ENCODE data around the gene PLSCR2.
A peak's percentile ranks its signal among the peaks of the same experiment; 100 is the strongest.
"Not testable (repeated sequence)": the region's sequence is repeated elsewhere in the genome, so short reads cannot be mapped to it uniquely, and the experiment has no call there.

PLSCR2 gene

GRCh38 chr3:146498002-146498736 lies 28.8 kb upstream of the PLSCR2 start:
- H3K4me3 Mint-ChIP-seq = peak overlapping the region; percentile 78
- peaks cover 13% of the 10 kb centered on the region for H3K4me1 Mint-ChIP-seq (ENCODE audit: low read depth)
- peak overlapping the region; percentile 81 for H3K27ac Mint-ChIP-seq
- no peaks in the 10 kb centered on the region for H3K9me3 Mint-ChIP-seq
- peaks cover 5% of the 10 kb centered on the region for H3K36me3 Mint-ChIP-seq (ENCODE audit: low read depth)
- no peak for DNase-seq (ENCODE audit: low spot score)
- H3K27me3 Mint-ChIP-seq (ENCODE audit: low read depth) = peaks cover 3% of the 10 kb centered on the region

- H3K27me3 Mint-ChIP-seq (ENCODE audit: low read depth); H3K27ac Mint-ChIP-seq; DNase-seq (ENCODE audit: low spot score); H3K4me3 Mint-ChIP-seq; H3K36me3 Mint-ChIP-seq (ENCODE audit: low read depth); H3K9me3 Mint-ChIP-seq: not testable (repeated sequence)
- peaks cover 10% of the 10 kb centered on the region for H3K4me1 Mint-ChIP-seq (ENCODE audit: low read depth)
Measured at GRCh38 chr3:146497145-146497843, 27.9 kb upstream of the PLSCR2 start.

GRCh38 chr3:146496726-146497125 lies 27.4 kb upstream of the PLSCR2 start:
- Mint-ChIP-seq H3K27me3 (ENCODE audit: low read depth) (peaks cover 11% of the 10 kb centered on the region), H3K4me1 (ENCODE audit: low read depth) (peaks cover 10% of the 10 kb centered on the region), H3K27ac (no peak overlapping the region), H3K9me3 (no peaks in the 10 kb centered on the region), H3K36me3 (ENCODE audit: low read depth) (no peaks in the 10 kb centered on the region), H3K4me3 (no peak overlapping the region)
- DNase-seq (ENCODE audit: low spot score) = no peak

GRCh38 chr3:146496251-146496650 lies 26.9 kb upstream of the PLSCR2 start:
- DNase-seq (ENCODE audit: low spot score) = no peak
- Mint-ChIP-seq H3K27me3 (ENCODE audit: low read depth) (peaks cover 11% of the 10 kb centered on the region), H3K27ac (no peak overlapping the region), H3K4me1 (ENCODE audit: low read depth) (peaks cover 7% of the 10 kb centered on the region), H3K4me3 (no peak overlapping the region), H3K36me3 (ENCODE audit: low read depth) (no peaks in the 10 kb centered on the region), H3K9me3 (peaks cover under 1% of the 10 kb centered on the region)

GRCh38 chr3:146493761-146494160 lies 24.4 kb upstream of the PLSCR2 start:
- DNase-seq (ENCODE audit: low spot score) = no peak
- Mint-ChIP-seq H3K36me3 (ENCODE audit: low read depth) (no peaks in the 10 kb centered on the region), H3K27me3 (ENCODE audit: low read depth) (peaks cover 11% of the 10 kb centered on the region), H3K4me1 (ENCODE audit: low read depth) (peaks cover 7% of the 10 kb centered on the region), H3K27ac (no peak overlapping the region), H3K4me3 (no peak overlapping the region), H3K9me3 (peaks cover 7% of the 10 kb centered on the region)

- peaks cover 6% of the 10 kb centered on the region for H3K4me1 Mint-ChIP-seq (ENCODE audit: low read depth)
- no peak for DNase-seq (ENCODE audit: low spot score)
- no peaks in the 10 kb centered on the region for H3K36me3 Mint-ChIP-seq (ENCODE audit: low read depth)
- H3K4me3 Mint-ChIP-seq = no peak overlapping the region
- H3K27me3 Mint-ChIP-seq (ENCODE audit: low read depth) = peaks cover 11% of the 10 kb centered on the region
- peaks cover 8% of the 10 kb centered on the region for H3K9me3 Mint-ChIP-seq
- no peak overlapping the region for H3K27ac Mint-ChIP-seq
Measured at GRCh38 chr3:146493221-146493620, 23.9 kb upstream of the PLSCR2 start.

- Mint-ChIP-seq H3K36me3 (ENCODE audit: low read depth) (no peaks in the 10 kb centered on the region), H3K4me3 (no peak overlapping the region), H3K9me3 (peaks cover 15% of the 10 kb centered on the region), H3K4me1 (ENCODE audit: low read depth) (peaks cover 2% of the 10 kb centered on the region), H3K27ac (no peak overlapping the region), H3K27me3 (ENCODE audit: low read depth) (peaks cover 15% of the 10 kb centered on the region)
- DNase-seq (ENCODE audit: low spot score) = no peak
Measured at GRCh38 chr3:146491303-146491702, 21.9 kb upstream of the PLSCR2 start.

GRCh38 chr3:146485297-146485696 lies 15.9 kb upstream of the PLSCR2 start:
- Mint-ChIP-seq H3K27ac (no peak overlapping the region), H3K9me3 (peaks cover 20% of the 10 kb centered on the region), H3K36me3 (ENCODE audit: low read depth) (no peaks in the 10 kb centered on the region), H3K4me3 (no peak overlapping the region), H3K27me3 (ENCODE audit: low read depth) (peaks cover 7% of the 10 kb centered on the region), H3K4me1 (ENCODE audit: low read depth) (no peaks in the 10 kb centered on the region)
- DNase-seq (ENCODE audit: low spot score) = no peak

- DNase-seq (ENCODE audit: low spot score) = no peak
- Mint-ChIP-seq H3K4me1 (ENCODE audit: low read depth) (no peaks in the 10 kb centered on the region), H3K4me3 (no peak overlapping the region), H3K27me3 (ENCODE audit: low read depth) (peaks cover 4% of the 10 kb centered on the region), H3K9me3 (no peaks in the 10 kb centered on the region), H3K27ac (no peak overlapping the region), H3K36me3 (ENCODE audit: low read depth) (no peaks in the 10 kb centered on the region)
Measured at GRCh38 chr3:146476094-146476740, 6.9 kb upstream of the PLSCR2 start.

GRCh38 chr3:146474976-146475375 lies 5.6 kb upstream of the PLSCR2 start:
- H3K9me3 Mint-ChIP-seq; H3K27ac Mint-ChIP-seq; H3K4me1 Mint-ChIP-seq (ENCODE audit: low read depth); H3K4me3 Mint-ChIP-seq; H3K36me3 Mint-ChIP-seq (ENCODE audit: low read depth); DNase-seq (ENCODE audit: low spot score); H3K27me3 Mint-ChIP-seq (ENCODE audit: low read depth): not testable (repeated sequence)

- Mint-ChIP-seq H3K4me1 (ENCODE audit: low read depth) (peaks cover 6% of the 10 kb centered on the region), H3K9me3 (no peaks in the 10 kb centered on the region), H3K27ac (no peak overlapping the region), H3K4me3 (no peak overlapping the region), H3K27me3 (ENCODE audit: low read depth) (no peaks in the 10 kb centered on the region), H3K36me3 (ENCODE audit: low read depth) (no peaks in the 10 kb centered on the region)
- no peak for DNase-seq (ENCODE audit: low spot score)
Measured at GRCh38 chr3:146473726-146474125, 4.4 kb upstream of the PLSCR2 start.

GRCh38 chr3:146472611-146473010 lies 3.2 kb upstream of the PLSCR2 start:
- Mint-ChIP-seq H3K9me3 (no peaks in the 10 kb centered on the region), H3K36me3 (ENCODE audit: low read depth) (no peaks in the 10 kb centered on the region), H3K4me1 (ENCODE audit: low read depth) (peaks cover 6% of the 10 kb centered on the region), H3K4me3 (no peak overlapping the region), H3K27ac (no peak overlapping the region), H3K27me3 (ENCODE audit: low read depth) (no peaks in the 10 kb centered on the region)
- no peak for DNase-seq (ENCODE audit: low spot score)

- Mint-ChIP-seq H3K27ac (no peak overlapping the region), H3K36me3 (ENCODE audit: low read depth) (no peaks in the 10 kb centered on the region), H3K9me3 (no peaks in the 10 kb centered on the region), H3K4me1 (ENCODE audit: low read depth) (peaks cover 6% of the 10 kb centered on the region), H3K27me3 (ENCODE audit: low read depth) (no peaks in the 10 kb centered on the region), H3K4me3 (no peak overlapping the region)
- no peak for DNase-seq (ENCODE audit: low spot score)
Measured at GRCh38 chr3:146471012-146471411, 1.7 kb upstream of the PLSCR2 start.

GRCh38 chr3:146470425-146470990 lies 1.1 kb upstream of the PLSCR2 start:
- H3K27ac Mint-ChIP-seq = no peak overlapping the region
- H3K4me1 Mint-ChIP-seq (ENCODE audit: low read depth) = peaks cover 10% of the 10 kb centered on the region
- DNase-seq (ENCODE audit: low spot score) = no peak
- no peaks in the 10 kb centered on the region for H3K9me3 Mint-ChIP-seq
- no peaks in the 10 kb centered on the region for H3K27me3 Mint-ChIP-seq (ENCODE audit: low read depth)
- no peaks in the 10 kb centered on the region for H3K36me3 Mint-ChIP-seq (ENCODE audit: low read depth)
- peak overlapping the region; percentile 7 for H3K4me3 Mint-ChIP-seq
